CD14-positive monocyte (primary cell): ENCODE data around the gene APOL6. TPM values are rescaled to one million over a fixed set of nuclear protein-coding genes. Genes with fewer than 3 reads are reported as not detected.

Source experiments
- DNase-seq, 3 donors: peaks; one replicate each; pipeline ENCODE4 v3.0.0-alpha.2; 2011 to 2022
- H2AFZ ChIP-seq: 2 replicates; pipeline ENCODE4 v1.6.0; 2012; ENCODE audit warnings: mild to moderate bottlenecking, low read depth, low read length, inconsistent platforms; ENCODE audit not compliant: insufficient read depth, poor library complexity, severe bottlenecking
- H3K27ac ChIP-seq, 2 donors: 1 replicate in 1 of 2; 2 replicates in 1 of 2; pipeline ENCODE4 v1.5.1; 2012 to 2013; ENCODE audit warnings: low read length in 2 of 2, control low read depth in 1 of 2, inconsistent platforms in 1 of 2, low read depth in 1 of 2, mild to moderate bottlenecking in 1 of 2
- H3K27me3 ChIP-seq, 2 donors: one replicate each; pipeline versions ENCODE4 v1.6.0 to v1.6.1; 2011 to 2013; ENCODE audit warnings: low read length in 2 of 2; ENCODE audit not compliant: control insufficient read depth in 2 of 2, insufficient read depth in 2 of 2
- H3K36me3 ChIP-seq, 2 donors: replicated peaks in 1 of 2; 1 replicate in 1 of 2; 2 replicates in 1 of 2; pipeline versions ENCODE4 v1.5.1 to v1.6.1; 2012 to 2013; ENCODE audit warnings: low read length in 2 of 2, control low read depth in 1 of 2, inconsistent platforms in 1 of 2, mild to moderate bottlenecking in 1 of 2; ENCODE audit not compliant: insufficient read depth in 2 of 2, control insufficient read depth in 1 of 2
- H3K4me1 ChIP-seq, 2 donors: 1 replicate in 1 of 2; 2 replicates in 1 of 2; pipeline versions ENCODE4 v1.5.1 to v1.6.1; 2012 to 2013; ENCODE audit warnings: low read length in 2 of 2, control low read depth in 1 of 2, inconsistent platforms in 1 of 2, mild to moderate bottlenecking in 1 of 2, moderate library complexity in 1 of 2; ENCODE audit not compliant: insufficient read depth in 2 of 2, control insufficient read depth in 1 of 2
- H3K4me2 ChIP-seq: replicated peaks from 2 replicates; pipeline ENCODE3; 2012; ENCODE audit warnings: low read length, moderate library complexity, mild to moderate bottlenecking; ENCODE audit not compliant: poor library complexity, severe bottlenecking; ENCODE audit errors: extremely low read depth
- H3K4me3 ChIP-seq, 3 experiments: fragments of 200-600 bp in 1 of 3; sonication (generic) in 1 of 3; replicated peaks in 1 of 3; 1 replicate in 2 of 3; 2 replicates in 1 of 3; pipeline ENCODE4 v1.5.1; 2011 to 2013; ENCODE audit warnings: low read length in 3 of 3, mild to moderate bottlenecking in 3 of 3, control low read depth in 2 of 3, low read depth in 2 of 3, inconsistent platforms in 1 of 3, moderate library complexity in 1 of 3
- H3K79me2 ChIP-seq: 2 replicates; pipeline ENCODE4 v1.6.0; 2012; ENCODE audit warnings: mild to moderate bottlenecking, control low read depth, inconsistent platforms, low read length, moderate library complexity; ENCODE audit not compliant: insufficient read depth
- H3K9ac ChIP-seq: 2 replicates; pipeline ENCODE4 v1.6.0; 2017; ENCODE audit warnings: low read length, mild to moderate bottlenecking; ENCODE audit not compliant: insufficient read depth, poor library complexity, severe bottlenecking
- H3K9me3 ChIP-seq, 2 donors: replicated peaks in 1 of 2; 1 replicate in 1 of 2; 2 replicates in 1 of 2; pipeline versions ENCODE4 v1.5.1 to v1.6.1; 2012 to 2013; ENCODE audit warnings: low read length in 2 of 2, control low read depth in 1 of 2; ENCODE audit not compliant: control insufficient read depth in 1 of 2, insufficient read depth in 1 of 2
- H4K20me1 ChIP-seq: 2 replicates; pipeline ENCODE4 v1.6.0; 2012; ENCODE audit warnings: mild to moderate bottlenecking, low read length, control low read depth, moderate library complexity; ENCODE audit not compliant: insufficient read depth
- H3K27ac Mint-ChIP-seq, 7 donors: one replicate each; pipeline ENCODE4 v1.8.0; 2020; ENCODE audit warnings: mild to moderate bottlenecking in 7 of 7, mixed read lengths in 7 of 7, moderate library complexity in 6 of 7, inconsistent platforms in 2 of 7
- H3K27me3 Mint-ChIP-seq, 3 donors: one replicate each; pipeline ENCODE4 v1.8.0; 2021 to 2022; ENCODE audit warnings: low read depth in 3 of 3, mild to moderate bottlenecking in 3 of 3, mixed read lengths in 3 of 3, moderate library complexity in 3 of 3, inconsistent platforms in 1 of 3
- H3K36me3 Mint-ChIP-seq, 2 donors: one replicate each; pipeline ENCODE4 v1.8.0; 2020; ENCODE audit warnings: mixed read lengths in 2 of 2, inconsistent platforms in 1 of 2, mild to moderate bottlenecking in 1 of 2
- H3K4me1 Mint-ChIP-seq: one replicate; pipeline ENCODE4 v1.8.0; 2020; ENCODE audit warnings: mild to moderate bottlenecking, mixed read lengths
- H3K4me3 Mint-ChIP-seq, 2 donors: one replicate each; pipeline ENCODE4 v1.8.0; 2020; ENCODE audit warnings: mild to moderate bottlenecking in 2 of 2, mixed read lengths in 2 of 2, moderate library complexity in 1 of 2
- H3K9me3 Mint-ChIP-seq, 7 donors: one replicate each; pipeline ENCODE4 v1.8.0; 2020 to 2022; ENCODE audit warnings: mixed read lengths in 7 of 7, mild to moderate bottlenecking in 6 of 7, moderate library complexity in 6 of 7, inconsistent platforms in 2 of 7
- WGBS: methylation state at CpG from one replicate; pipeline ENCODE4 v1.1.5; 2013; ENCODE audit warnings: missing lambda C conversion rate; ENCODE audit not compliant: insufficient coverage; 5-methylcytosine and 5-hydroxymethylcytosine counted together
- intact Hi-C, 2 donors: fragments of 100-400 bp; cut with micrococcal nuclease; formaldehyde crosslinking; loops; one replicate each; pipeline versions ENCODE4 v1.15.0 to v1.15.1; 2023
- polyA plus RNA-seq, 3 donors: library from polyadenylated mRNA; depleted of rRNA in 1 of 3; unstranded in 2 of 3; stranded (reverse) in 1 of 3; fragments of 300-500 nt in 2 of 3; fragments of >200 nt in 1 of 3; fragmentation: Illumina TruSeq in 2 of 3; gene quantifications; 1 replicate in 2 of 3; 2 replicates in 1 of 3; pipeline ENCODE4 v1.2.3, GENCODE V29; 2012 to 2021
- TF ChIP-seq, protein P1 (sequence below): fragments of 200-600 bp; IDR thresholded peaks from one replicate; pipeline ENCODE4 v1.8.0; 2022; ENCODE audit warnings: antibody characterized with exemption, mild to moderate bottlenecking

APOL6 gene
- polyA plus RNA-seq, 3 donors: 7.6 to 13.6 (median 9.1) TPM

DNA sequence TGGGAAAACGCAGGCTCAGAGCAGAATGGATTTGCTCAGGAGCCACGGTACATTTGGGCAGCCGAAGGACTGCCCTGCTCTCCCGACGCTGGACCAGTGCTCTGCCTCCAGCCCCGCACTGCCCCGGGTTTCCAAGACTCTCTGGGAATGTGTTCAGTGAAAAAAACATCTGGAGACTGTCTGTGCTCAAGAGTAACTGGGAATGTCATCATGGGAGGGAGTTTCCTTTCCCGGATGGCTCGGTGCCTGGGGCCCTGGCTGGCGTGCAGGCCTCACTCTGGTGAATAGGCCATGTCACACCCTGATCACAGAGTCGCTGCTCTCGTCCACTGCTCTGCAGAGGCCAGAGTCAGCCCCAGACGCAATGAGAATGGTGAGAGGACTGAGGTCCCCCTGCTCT, 9.8 kb upstream of the APOL6 start:
- peak overlapping the region in 1 of 7 donors; percentile 63 for H3K27ac Mint-ChIP-seq
- H3K27me3 Mint-ChIP-seq: peaks cover 3 to 5% (median 3%) of the 10 kb centered on the region in 3 donors
- peaks cover 0 to 1% (median 0%) of the 10 kb centered on the region in 7 donors for H3K9me3 Mint-ChIP-seq
- no peak overlapping the region for H2AFZ ChIP-seq
- TF ChIP-seq, protein P1, sequence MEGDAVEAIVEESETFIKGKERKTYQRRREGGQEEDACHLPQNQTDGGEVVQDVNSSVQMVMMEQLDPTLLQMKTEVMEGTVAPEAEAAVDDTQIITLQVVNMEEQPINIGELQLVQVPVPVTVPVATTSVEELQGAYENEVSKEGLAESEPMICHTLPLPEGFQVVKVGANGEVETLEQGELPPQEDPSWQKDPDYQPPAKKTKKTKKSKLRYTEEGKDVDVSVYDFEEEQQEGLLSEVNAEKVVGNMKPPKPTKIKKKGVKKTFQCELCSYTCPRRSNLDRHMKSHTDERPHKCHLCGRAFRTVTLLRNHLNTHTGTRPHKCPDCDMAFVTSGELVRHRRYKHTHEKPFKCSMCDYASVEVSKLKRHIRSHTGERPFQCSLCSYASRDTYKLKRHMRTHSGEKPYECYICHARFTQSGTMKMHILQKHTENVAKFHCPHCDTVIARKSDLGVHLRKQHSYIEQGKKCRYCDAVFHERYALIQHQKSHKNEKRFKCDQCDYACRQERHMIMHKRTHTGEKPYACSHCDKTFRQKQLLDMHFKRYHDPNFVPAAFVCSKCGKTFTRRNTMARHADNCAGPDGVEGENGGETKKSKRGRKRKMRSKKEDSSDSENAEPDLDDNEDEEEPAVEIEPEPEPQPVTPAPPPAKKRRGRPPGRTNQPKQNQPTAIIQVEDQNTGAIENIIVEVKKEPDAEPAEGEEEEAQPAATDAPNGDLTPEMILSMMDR: no peak
- intact Hi-C loops: loop anchor here in 1 of 2 donors (10.0 kb wide), 1 partner anchor 276 kb away; no protein-coding TSS in a partner anchor
- no peaks in the 10 kb centered on the region for H4K20me1 ChIP-seq
- no peaks in the 10 kb centered on the region for H3K79me2 ChIP-seq
- H3K9me3 ChIP-seq: no peaks in the 10 kb centered on the region
- H3K4me1 Mint-ChIP-seq: peaks cover 18% of the 10 kb centered on the region
- no peak overlapping the region for H3K4me3 Mint-ChIP-seq
- H3K27ac ChIP-seq: no peak overlapping the region
- H3K9ac ChIP-seq: no peak overlapping the region
- WGBS: 94% methylated on average over 11 of the region's 13 CpGs
- no peak for DNase-seq
- no peak overlapping the region for H3K4me3 ChIP-seq
- no peak overlapping the region for H3K4me2 ChIP-seq
- H3K36me3 ChIP-seq: no peaks in the 10 kb centered on the region
- H3K36me3 Mint-ChIP-seq: no peaks in the 10 kb centered on the region
- H3K27me3 ChIP-seq: no peaks in the 10 kb centered on the region
- peaks cover 9 to 11% of the 10 kb centered on the region in 2 donors for H3K4me1 ChIP-seq

DNA sequence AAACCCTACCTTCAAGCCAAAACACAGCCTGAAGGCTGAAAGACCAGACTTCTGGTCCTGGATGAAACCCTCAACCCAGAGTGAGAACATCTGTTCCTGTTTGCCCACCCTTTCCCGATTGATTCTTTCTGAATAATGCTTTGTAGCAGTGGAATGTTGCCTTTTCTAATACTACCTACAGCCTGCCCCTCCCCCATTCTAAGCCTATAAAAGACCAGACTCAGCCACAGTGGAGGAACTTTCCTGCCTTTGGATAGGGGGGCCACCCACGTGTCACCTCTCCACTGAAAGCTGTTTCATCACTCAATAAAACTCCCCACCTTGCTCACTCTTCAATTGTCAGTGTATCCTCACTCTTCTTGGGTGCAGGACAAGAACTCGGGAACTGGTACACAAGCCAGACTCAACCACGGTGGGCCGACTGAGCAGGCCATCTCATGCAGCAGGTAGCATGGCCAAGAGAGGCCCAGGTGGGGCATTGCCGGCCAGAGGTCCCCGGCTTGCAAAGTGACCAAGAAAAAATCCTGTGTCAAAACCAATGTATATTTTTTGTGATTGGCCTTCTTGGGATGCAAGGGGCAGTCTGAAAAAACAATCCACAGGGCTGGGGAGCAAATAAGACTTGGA, 6.6 kb upstream of the APOL6 start:
- H3K4me2 ChIP-seq: no peak overlapping the region
- no peak overlapping the region for H3K4me3 ChIP-seq
- no peaks in the 10 kb centered on the region for H3K27me3 ChIP-seq
- intact Hi-C loops: no loop called here
- TF ChIP-seq, protein P1: no peak
- H3K9ac ChIP-seq: no peak overlapping the region
- H2AFZ ChIP-seq: no peak overlapping the region
- Mint-ChIP-seq H3K27me3 (peaks cover 3% of the 10 kb centered on the region in 3 donors), H3K9me3 (peaks cover 0 to 1% (median 0%) of the 10 kb centered on the region in 7 donors), H3K27ac (no peak overlapping the region), H3K4me1 (peaks cover 6% of the 10 kb centered on the region), H3K4me3 (no peak overlapping the region), H3K36me3 (no peaks in the 10 kb centered on the region)
- no peaks in the 10 kb centered on the region for H3K79me2 ChIP-seq
- WGBS: 88% methylated on average over 6 of the region's 7 CpGs
- H3K9me3 ChIP-seq: no peaks in the 10 kb centered on the region
- no peaks in the 10 kb centered on the region for H4K20me1 ChIP-seq
- no peaks in the 10 kb centered on the region for H3K36me3 ChIP-seq
- no peak overlapping the region for H3K27ac ChIP-seq
- peaks cover 3 to 4% of the 10 kb centered on the region in 2 donors for H3K4me1 ChIP-seq
- DNase-seq: no peak
